ENCODE data around the gene VAMP3.

VAMP3 gene

DNA sequence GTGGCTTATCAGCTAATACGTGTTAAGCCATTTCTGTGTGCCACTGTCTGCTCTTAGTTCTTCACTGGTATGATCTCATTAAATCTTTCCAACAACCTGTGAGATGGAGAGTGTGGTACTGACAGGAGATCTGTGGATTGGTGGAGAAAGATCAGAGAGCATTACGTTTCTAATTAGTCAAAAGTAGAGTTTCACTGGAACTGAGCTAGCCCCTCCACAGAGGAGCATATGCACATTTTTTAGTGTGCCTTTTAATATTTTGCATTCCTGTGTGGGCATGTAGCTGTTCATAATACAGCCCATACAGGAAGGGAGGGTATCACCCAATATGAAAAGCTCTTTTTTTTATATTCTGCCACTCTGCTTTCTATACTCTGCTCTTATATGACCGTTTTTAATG is 50.2 kb downstream of the VAMP3 start:
- no peak for DNase-seq

DNA sequence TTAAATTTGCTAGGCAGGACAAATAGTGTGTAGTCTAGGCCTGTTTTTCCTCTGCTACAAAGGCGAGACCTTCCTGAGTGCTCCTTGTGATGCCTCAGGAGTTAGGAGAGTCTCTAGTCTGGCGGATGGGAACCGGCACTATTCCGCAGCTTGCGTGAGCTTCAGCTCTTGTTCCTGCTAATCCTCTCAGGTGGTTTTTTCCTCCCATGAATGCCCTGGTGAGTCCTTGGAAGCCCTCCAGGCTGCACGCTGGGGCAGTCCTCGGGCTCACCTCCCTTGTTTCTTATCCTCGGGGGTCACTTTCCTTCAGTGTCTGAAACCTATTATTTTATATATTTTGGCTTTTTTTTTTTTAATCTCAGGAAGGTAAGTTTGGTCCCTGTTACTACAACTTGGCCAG is 53.6 kb downstream of the VAMP3 start:
- DNase-seq = no peak

DNA sequence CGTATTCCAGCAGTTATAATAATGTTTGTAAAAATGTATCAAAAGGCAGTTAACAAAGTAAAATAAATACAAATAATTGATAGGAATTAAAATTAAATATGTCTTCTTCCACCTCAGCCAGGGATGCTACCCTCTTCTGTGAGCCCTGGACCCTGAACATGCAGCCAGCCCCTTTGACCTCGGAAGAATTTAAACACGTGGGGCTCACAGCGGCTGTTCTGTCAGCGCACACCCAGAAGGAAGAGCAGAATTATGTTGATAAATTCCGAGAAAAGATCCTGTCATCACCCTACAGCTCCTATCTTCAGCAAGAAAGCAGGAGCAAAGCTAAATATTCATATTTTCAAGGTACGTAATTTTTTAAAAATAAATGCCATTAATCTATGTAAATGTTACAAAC is 55.3 kb downstream of the VAMP3 start:
- DNase-seq = no peak

DNA sequence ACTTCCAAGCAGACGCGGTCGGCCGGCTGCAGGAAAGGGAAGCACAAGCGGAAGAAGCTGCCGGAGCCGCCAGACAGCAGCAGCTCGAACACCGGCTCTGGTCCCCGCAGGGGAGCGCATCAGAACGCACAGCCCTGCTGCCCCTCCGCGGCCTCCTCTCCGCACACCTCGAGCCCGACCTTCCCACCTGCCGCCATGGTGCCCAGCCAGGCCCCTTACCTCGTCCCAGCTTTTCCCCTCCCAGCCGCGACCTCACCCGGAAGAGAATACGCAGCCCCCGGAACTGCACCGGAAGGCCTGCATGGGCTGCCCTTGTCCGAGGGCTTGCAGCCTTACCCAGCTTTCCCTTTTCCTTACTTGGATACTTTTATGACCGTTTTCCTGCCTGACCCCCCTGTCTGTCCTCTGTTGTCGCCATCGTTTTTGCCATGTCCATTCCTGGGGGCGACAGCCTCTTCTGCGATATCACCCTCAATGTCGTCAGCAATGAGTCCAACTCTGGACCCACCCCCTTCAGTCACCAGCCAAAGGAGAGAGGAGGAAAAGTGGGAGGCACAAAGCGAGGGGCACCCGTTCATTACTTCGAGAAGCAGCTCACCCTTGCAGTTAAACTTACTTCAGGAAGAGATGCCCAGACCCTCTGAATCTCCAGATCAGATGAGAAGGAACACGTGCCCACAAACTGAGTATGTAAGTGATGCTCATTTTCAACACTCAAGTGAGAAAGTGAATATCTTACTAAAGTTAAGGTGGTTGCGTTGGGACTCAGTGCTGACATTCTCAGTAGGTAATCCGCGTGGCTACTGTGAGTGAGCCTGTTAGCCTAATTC is 56.2 kb downstream of the VAMP3 start:
- no peak for DNase-seq

Data from GDM1 (cell line).